KOPT-K1 (cell line): ENCODE results near the gene LAP3.
A peak's percentile ranks its signal among the peaks of the same experiment; 100 is the strongest.
"Not testable (repeated sequence)": the region's sequence is repeated elsewhere in the genome, so short reads cannot be mapped to it uniquely, and the experiment has no call there.

Experiments used
- H3K27ac ChIP-seq: fragments of 200-600 bp; sonication (generic); 2 replicates; pipeline ENCODE4 v1.5.1; 2016; ENCODE audit warnings: antibody characterized with exemption, mild to moderate bottlenecking, low read depth, low read length; ENCODE audit not compliant: poor library complexity, severe bottlenecking
- H3K36me3 ChIP-seq: fragments of 200-600 bp; sonication (generic); 2 replicates; pipeline ENCODE4 v1.5.1; 2017; ENCODE audit warnings: antibody characterized with exemption, mild to moderate bottlenecking, low read length, moderate library complexity; ENCODE audit not compliant: insufficient read depth
- H3K9me3 ChIP-seq: fragments of 200-600 bp; sonication (generic); 2 replicates; pipeline ENCODE4 v1.5.1; 2017; ENCODE audit warnings: antibody characterized with exemption, low read length, mild to moderate bottlenecking; ENCODE audit not compliant: insufficient read depth, poor library complexity, severe bottlenecking

LAP3 gene

GRCh38 chr4:17556498-17556897 is 20.5 kb upstream of the LAP3 start:
- H3K36me3 ChIP-seq: no peaks in the 10 kb centered on the region
- H3K9me3 ChIP-seq: no peaks in the 10 kb centered on the region
- no peak overlapping the region for H3K27ac ChIP-seq

- Histone ChIP-seq H3K27ac (no peak overlapping the region), H3K36me3 (no peaks in the 10 kb centered on the region), H3K9me3 (no peaks in the 10 kb centered on the region)
Observed at GRCh38 chr4:17557880-17558279, 19.1 kb upstream of the LAP3 start.

DNA sequence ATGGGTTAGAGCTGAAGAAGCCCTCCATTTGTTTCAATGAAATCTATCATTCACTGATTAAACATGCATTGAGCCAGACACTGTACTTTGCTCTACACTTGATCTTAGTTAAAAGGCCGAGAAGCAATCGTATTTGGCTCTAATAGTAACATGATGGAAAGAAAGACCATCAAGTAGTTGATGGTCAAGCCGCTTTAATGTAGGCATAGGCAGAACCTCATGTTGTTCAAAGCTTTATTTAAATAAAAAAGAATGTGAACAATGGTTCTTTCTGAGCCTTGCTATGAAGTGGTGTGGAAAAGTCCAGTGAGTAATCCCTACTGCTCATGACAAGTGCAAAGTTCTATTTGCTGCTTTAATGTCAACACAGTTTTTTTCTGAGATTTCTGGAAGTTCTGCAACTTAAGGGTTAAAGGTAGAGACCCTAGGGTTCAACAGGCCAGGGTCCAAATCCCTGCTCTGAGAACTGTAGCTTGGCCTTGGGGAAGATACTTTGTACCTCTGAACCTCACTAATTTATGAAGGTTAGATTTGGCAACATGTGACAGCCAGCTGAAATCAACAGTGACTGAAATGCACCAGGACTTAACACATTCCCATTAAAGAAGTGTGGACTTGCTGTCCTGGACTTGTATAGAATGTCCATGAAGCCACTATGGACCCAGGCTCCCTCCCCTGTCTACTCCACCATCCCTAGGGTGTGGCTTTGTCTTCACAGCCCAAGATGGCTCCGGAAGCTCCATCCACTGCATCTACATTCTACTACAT is 17.9 kb upstream of the LAP3 start:
- Histone ChIP-seq H3K9me3 (no peaks in the 10 kb centered on the region), H3K27ac (no peak overlapping the region), H3K36me3 (no peaks in the 10 kb centered on the region)

DNA sequence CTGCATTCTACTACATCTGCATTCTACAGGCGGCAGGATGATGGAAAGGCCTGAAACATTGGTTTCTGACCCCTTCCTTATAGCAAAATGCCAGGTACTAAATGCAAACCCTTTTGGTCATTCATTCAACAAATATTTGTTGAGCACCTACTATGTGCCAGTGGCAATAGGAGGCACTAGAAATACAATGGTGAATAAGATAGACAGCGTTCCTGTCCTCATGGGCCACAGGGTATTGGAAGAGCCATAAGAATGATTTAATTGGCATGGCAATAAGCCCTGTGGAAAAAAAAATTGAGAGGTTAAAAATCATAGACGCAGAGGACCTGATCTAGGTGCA is 17.3 kb upstream of the LAP3 start:
- no peak overlapping the region for H3K27ac ChIP-seq
- H3K9me3 ChIP-seq: no peaks in the 10 kb centered on the region
- no peaks in the 10 kb centered on the region for H3K36me3 ChIP-seq

DNA sequence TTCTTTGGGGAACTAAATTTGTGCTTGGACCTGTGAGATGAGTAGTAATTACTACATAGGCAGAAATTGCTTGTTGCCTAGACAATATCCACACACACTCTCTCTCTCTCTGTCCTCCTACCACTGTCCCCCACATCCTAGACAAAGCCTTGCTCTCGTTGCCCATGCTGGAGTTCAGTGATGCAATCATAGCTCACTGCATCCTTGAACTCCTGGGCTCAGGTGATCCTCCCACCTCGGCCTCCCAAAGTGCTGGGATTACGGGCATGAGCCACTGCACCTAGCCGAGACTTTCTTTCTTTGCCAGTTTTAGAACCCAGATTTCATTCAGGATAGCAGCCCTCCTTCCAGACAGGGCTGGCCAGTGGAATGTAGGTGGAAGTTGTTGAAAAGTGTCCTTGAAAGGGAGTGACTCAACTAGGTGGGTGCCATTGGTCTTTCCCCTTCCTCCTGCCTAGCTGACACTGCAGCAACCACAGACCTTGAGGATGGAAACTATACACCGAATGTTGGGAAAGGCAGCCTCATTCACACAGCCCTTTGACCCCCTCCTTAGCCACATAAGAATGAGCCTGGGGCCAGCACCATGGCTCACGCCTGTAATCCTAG is 16.8 kb upstream of the LAP3 start:
- H3K36me3 ChIP-seq: no peaks in the 10 kb centered on the region
- H3K27ac ChIP-seq: no peak overlapping the region

GRCh38 chr4:17561195-17561909 is 15.6 kb upstream of the LAP3 start:
- Histone ChIP-seq H3K9me3 (no peaks in the 10 kb centered on the region), H3K36me3 (no peaks in the 10 kb centered on the region), H3K27ac (no peak overlapping the region)

More for the DNA sequence above, 16.8 kb upstream of the LAP3 start:
- no peaks in the 10 kb centered on the region for H3K9me3 ChIP-seq

- H3K27ac ChIP-seq: no peak overlapping the region
- H3K36me3 ChIP-seq: no peaks in the 10 kb centered on the region
- no peaks in the 10 kb centered on the region for H3K9me3 ChIP-seq
Observed at GRCh38 chr4:17562157-17562556, 14.8 kb upstream of the LAP3 start.

GRCh38 chr4:17565846-17566245 is 11.2 kb upstream of the LAP3 start:
- Histone ChIP-seq H3K27ac (no peak overlapping the region), H3K9me3 (no peaks in the 10 kb centered on the region), H3K36me3 (no peaks in the 10 kb centered on the region)

DNA sequence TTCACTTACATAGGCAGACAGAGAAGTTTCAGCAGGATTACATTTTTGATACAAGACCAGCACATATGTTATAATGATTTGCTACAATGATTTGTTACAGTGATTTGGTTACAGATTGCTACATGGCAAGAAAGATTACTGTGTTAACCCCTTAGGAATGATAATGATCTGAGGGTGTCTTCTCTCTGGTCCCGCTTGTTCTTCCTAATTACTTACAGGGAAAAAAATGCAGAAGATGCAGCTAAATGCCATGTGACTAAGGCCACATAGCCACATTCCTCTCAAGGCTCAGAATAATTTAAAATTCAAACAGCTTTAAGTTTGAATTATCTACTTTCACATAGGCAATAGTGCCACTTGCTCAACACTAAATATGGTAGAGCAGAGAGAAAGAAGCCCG is 9.7 kb upstream of the LAP3 start:
- no peaks in the 10 kb centered on the region for H3K9me3 ChIP-seq
- H3K36me3 ChIP-seq: no peaks in the 10 kb centered on the region
- H3K27ac ChIP-seq: no peak overlapping the region

GRCh38 chr4:17574206-17574605 is 2.8 kb upstream of the LAP3 start:
- Histone ChIP-seq H3K27ac (no peak overlapping the region), H3K9me3 (no peaks in the 10 kb centered on the region), H3K36me3 (no peaks in the 10 kb centered on the region)

DNA sequence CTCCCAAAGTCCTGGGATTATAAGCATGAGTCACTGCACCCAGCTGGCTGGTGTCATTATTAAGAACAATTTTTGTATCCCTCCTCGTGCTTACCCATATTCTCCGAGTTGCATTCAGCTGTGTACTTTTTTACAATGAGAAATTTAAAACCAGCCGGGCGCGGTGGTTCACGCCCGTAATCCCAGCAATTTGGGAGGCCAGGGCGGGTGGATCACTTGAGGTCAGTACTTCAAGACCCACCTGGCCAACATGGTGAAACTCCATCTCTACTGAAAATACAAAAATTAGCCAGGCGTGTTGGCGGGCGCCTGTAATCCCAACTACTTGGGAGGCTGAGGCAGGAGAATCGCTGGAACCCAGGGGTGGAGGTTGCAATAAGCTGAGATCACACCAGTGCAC is 1.8 kb upstream of the LAP3 start:
- not testable (repeated sequence) for H3K36me3 ChIP-seq, H3K27ac ChIP-seq, H3K9me3 ChIP-seq

GRCh38 chr4:17577665-17578481 is 875 bp downstream of the LAP3 start:
- no peaks in the 10 kb centered on the region for H3K9me3 ChIP-seq
- H3K36me3 ChIP-seq: peaks cover 33% of the 10 kb centered on the region
- peak overlapping the region; percentile 69 for H3K27ac ChIP-seq

DNA sequence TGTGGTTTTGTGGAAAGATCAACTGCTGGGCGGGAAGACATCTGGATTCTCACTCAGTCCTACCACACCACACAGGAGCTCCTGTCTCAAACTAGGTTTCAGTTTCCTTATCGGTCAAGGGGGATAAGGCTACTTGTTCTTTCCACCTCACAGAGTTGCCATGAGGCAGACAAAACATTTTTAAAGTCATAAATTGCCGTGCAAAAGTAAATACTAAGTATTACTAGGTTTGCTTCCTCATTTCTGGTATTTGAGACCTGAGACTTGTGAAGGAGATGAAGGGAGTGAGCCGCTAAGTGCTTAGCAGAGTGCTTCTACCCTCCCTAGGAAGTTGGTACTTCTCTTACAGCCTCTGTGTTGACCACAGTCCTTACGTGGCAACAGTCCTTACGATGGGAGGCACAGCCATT is 1.5 kb downstream of the LAP3 start:
- peaks cover 39% of the 10 kb centered on the region for H3K36me3 ChIP-seq
- H3K27ac ChIP-seq: peak overlapping the region; percentile 69
- H3K9me3 ChIP-seq: no peaks in the 10 kb centered on the region

DNA sequence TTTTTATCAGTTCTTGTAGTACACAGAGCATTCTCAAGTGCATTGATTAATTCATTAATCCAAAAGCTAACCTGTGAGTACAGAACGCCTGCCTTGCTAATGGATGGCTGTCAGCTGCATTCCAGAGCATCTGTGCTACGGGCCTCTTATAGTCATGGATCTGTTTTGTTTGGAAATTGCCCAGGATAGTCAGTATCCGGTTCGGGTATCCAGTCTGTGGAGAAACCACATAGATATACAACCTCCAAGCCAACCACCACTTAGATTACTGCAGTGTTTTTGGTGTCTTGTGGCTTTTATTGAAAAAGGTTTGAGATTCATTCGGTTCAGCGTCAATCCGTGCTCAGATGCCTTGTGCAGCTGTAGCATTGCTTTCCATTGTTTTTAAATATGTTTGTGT is 4.0 kb downstream of the LAP3 start:
- H3K36me3 ChIP-seq: peaks cover 64% of the 10 kb centered on the region
- no peak overlapping the region for H3K27ac ChIP-seq
- no peaks in the 10 kb centered on the region for H3K9me3 ChIP-seq

DNA sequence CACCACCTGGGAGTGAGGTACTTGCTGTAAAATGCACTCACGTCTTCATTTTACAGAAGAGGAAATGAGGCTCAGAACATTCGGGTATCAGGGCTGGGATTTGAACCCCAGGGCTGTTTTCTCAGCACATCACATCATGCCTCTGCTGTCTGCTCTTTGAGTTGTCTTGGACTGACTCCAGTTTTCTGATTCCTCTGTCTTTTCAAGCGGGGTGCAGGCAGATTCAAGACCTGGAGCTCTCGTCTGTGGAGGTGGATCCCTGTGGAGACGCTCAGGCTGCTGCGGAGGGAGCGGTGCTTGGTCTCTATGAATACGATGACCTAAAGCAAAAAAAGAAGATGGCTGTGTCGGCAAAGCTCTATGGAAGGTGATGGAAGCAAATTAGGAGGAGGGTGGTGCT is 6.3 kb downstream of the LAP3 start:
- H3K36me3 ChIP-seq: peaks cover 86% of the 10 kb centered on the region
- H3K9me3 ChIP-seq: no peaks in the 10 kb centered on the region
- no peak overlapping the region for H3K27ac ChIP-seq
